GM12892 (cell line): ENCODE data around the gene SLC26A4.

Experiments used
- POLR2A ChIP-seq: IDR thresholded peaks from 2 replicates; pipeline ENCODE4 v1.6.1; 2011; ENCODE audit warnings: low read depth, low read length, control low read depth
- POLR2AphosphoS5 ChIP-seq: IDR thresholded peaks from 2 replicates; pipeline ENCODE4 v1.6.1; 2011; ENCODE audit warnings: low read depth, low read length, control low read depth

DNA sequence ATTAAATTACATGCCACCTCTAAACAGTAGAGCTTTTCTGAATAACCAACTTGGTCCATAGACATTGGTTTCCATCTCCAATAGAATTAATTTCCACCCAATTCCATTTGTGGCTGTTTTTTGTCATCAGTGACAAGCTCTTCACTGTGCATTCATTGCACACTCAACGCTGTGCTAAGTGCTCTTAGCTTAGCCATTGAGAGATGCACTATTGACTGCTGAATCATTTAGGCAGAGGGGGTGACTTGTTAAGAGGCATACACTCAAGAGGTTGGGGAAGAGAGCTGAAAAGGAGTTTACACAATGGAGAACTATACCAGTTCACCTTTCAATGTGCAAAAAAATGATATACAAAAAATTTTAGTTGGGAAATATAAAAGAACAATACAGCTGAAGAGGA lies 51.4 kb downstream of the SLC26A4 start:
- TF ChIP-seq POLR2AphosphoS5 (no peak), POLR2A (no peak)
